Measurements from ENCODE around the gene NELFCD.

The NELFCD gene

GRCh38 chr20:59032023-59032712, 51.1 kb downstream of the NELFCD start, which contains the start of gene ATP5F1E (continued):
- TF ChIP-seq PRDM2 (tag by site-specific recombination; IDR thresholded peaks at IDR 0.05; ENCODE audit: borderline replicate concordance) (no peak), ZEB2 (tag by site-specific recombination; IDR thresholded peaks at IDR 0.05) (no peak; the same call in none of the 2 replicates), ZNF292 (tag by site-specific recombination; IDR thresholded peaks at IDR 0.05; ENCODE audit: borderline replicate concordance, low read depth) (no peak), ZNF677 (tag by site-specific recombination; IDR thresholded peaks at IDR 0.05) (no peak), ZNF221 (tag by site-specific recombination; IDR thresholded peaks at IDR 0.05; ENCODE audit: borderline replicate concordance) (no peak), ZNF138 (tag by site-specific recombination; IDR thresholded peaks at IDR 0.05; ENCODE audit: borderline replicate concordance) (no peak), ZNF302 (tag by site-specific recombination; IDR thresholded peaks at IDR 0.05; ENCODE audit: low read depth) (no peak), ZNF214 (tag by site-specific recombination; IDR thresholded peaks at IDR 0.05; ENCODE audit: borderline replicate concordance) (no peak), PRDM6 (tag by site-specific recombination; IDR thresholded peaks at IDR 0.05) (no peak), OSR2 (tag by site-specific recombination; IDR thresholded peaks at IDR 0.05) (peak; percentile 42), GLI4 (tag by site-specific recombination; IDR thresholded peaks at IDR 0.05) (no peak), ZNF362 (tag by site-specific recombination; IDR thresholded peaks at IDR 0.05) (no peak), ZFP3 (tag by site-specific recombination; IDR thresholded peaks at IDR 0.05; ENCODE audit: low read depth) (no peak), RBAK (tag by site-specific recombination; IDR thresholded peaks at IDR 0.05) (no peak), KLF17 (tag by site-specific recombination; IDR thresholded peaks at IDR 0.05) (peak; percentile 17; the same call in 1 of the 2 replicates), YY2 (tag by site-specific recombination; IDR thresholded peaks at IDR 0.05) (peak; percentile 85), ZSCAN23 (tag by site-specific recombination; IDR thresholded peaks at IDR 0.05) (no peak), ZNF571 (tag by site-specific recombination; IDR thresholded peaks at IDR 0.05) (no peak), KLF10 (tag by site-specific recombination; IDR thresholded peaks at IDR 0.05) (peak; percentile 98), WT1 (tag by site-specific recombination; IDR thresholded peaks at IDR 0.05) (no peak; the same call in 1 of the 2 replicates), ZNF16 (tag by site-specific recombination; IDR thresholded peaks at IDR 0.05; ENCODE audit: low read depth) (no peak), ZNF404 (tag by site-specific recombination; IDR thresholded peaks at IDR 0.05) (no peak), ZNF211 (tag by site-specific recombination; IDR thresholded peaks at IDR 0.05; ENCODE audit: low read depth) (no peak), ZBTB44 (tag by site-specific recombination; IDR thresholded peaks at IDR 0.05) (no peak), ZNF354C (tag by site-specific recombination; IDR thresholded peaks at IDR 0.05; ENCODE audit: borderline replicate concordance, low read depth) (no peak), GLIS1 (tag by site-specific recombination; IDR thresholded peaks at IDR 0.05) (0 out of 2 replicates have a peak, but pooled peaks have one; percentile 32), ZNF311 (tag by site-specific recombination; IDR thresholded peaks at IDR 0.05; ENCODE audit: borderline replicate concordance) (no peak), ZNF157 (tag by site-specific recombination; IDR thresholded peaks at IDR 0.05) (no peak), ZNF747 (tag by site-specific recombination; IDR thresholded peaks at IDR 0.05) (no peak), ZBTB7A (tag by site-specific recombination; IDR thresholded peaks at IDR 0.05; ENCODE audit: low read depth) (no peak)

Data from HEK293 (cell line).